Immature natural killer cell (primary cell): ENCODE measurements around the gene MAML3. TPM values are rescaled to one million over a fixed set of nuclear protein-coding genes. Genes with fewer than 3 reads are reported as not detected.

Source experiments
- DNase-seq, 3 donors: peaks; one replicate each; pipeline ENCODE4 v3.0.0; 2022; ENCODE audit warnings: mixed read lengths in 1 of 3
- H3K27ac Mint-ChIP-seq, 6 donors: one replicate each; pipeline ENCODE4 v1.8.0; 2020; ENCODE audit warnings: mixed read lengths in 6 of 6, mild to moderate bottlenecking in 5 of 6, inconsistent platforms in 4 of 6, moderate library complexity in 3 of 6
- H3K27me3 Mint-ChIP-seq, 3 donors: one replicate each; pipeline ENCODE4 v1.8.0; 2020 to 2021; ENCODE audit warnings: low read depth in 3 of 3, mild to moderate bottlenecking in 3 of 3, mixed read lengths in 3 of 3, moderate library complexity in 3 of 3, inconsistent platforms in 1 of 3
- H3K36me3 Mint-ChIP-seq, 3 donors: one replicate each; pipeline ENCODE4 v1.8.0; 2020; ENCODE audit warnings: mixed read lengths in 3 of 3, inconsistent platforms in 2 of 3, mild to moderate bottlenecking in 2 of 3
- H3K4me1 Mint-ChIP-seq, 2 donors: one replicate each; pipeline ENCODE4 v1.8.0; 2020; ENCODE audit warnings: inconsistent platforms in 2 of 2, mild to moderate bottlenecking in 2 of 2, mixed read lengths in 2 of 2, moderate library complexity in 1 of 2
- H3K4me3 Mint-ChIP-seq, 5 donors: one replicate each; pipeline ENCODE4 v1.8.0; 2020; ENCODE audit warnings: mild to moderate bottlenecking in 5 of 5, mixed read lengths in 5 of 5, inconsistent platforms in 3 of 5, moderate library complexity in 3 of 5
- H3K9me3 Mint-ChIP-seq, 6 donors: one replicate each; pipeline ENCODE4 v1.8.0; 2020; ENCODE audit warnings: mild to moderate bottlenecking in 6 of 6, mixed read lengths in 6 of 6, inconsistent platforms in 4 of 6, moderate library complexity in 3 of 6
- polyA plus RNA-seq, 3 donors: library from polyadenylated mRNA; unstranded; fragments of 300-500 nt; fragmentation: Illumina TruSeq; gene quantifications; one replicate each; pipeline ENCODE4 v1.2.3, GENCODE V29; 2021

Gene MAML3
- polyA plus RNA-seq, 3 donors from 2014 or later: 0.41 to 1.2 TPM; not detected in 1

- Mint-ChIP-seq H3K27ac (peak overlapping the region in 1 of 6 donors; percentile 11), H3K4me1 (peaks cover 2 to 12% of the 10 kb centered on the region in 2 donors), H3K27me3 (peaks cover 0 to 2% (median 0%) of the 10 kb centered on the region in 3 donors), H3K4me3 (no peak overlapping the region), H3K9me3 (no peaks in the 10 kb centered on the region), H3K36me3 (no peaks in the 10 kb centered on the region)
- DNase-seq: peak in 2 of 3 donors; percentile 4 to 22
Observed at GRCh38 chr4:139798456-139798855, 355.5 kb downstream of the MAML3 start.

GRCh38 chr4:139797287-139797686 is 356.7 kb downstream of the MAML3 start:
- H3K9me3 Mint-ChIP-seq: no peaks in the 10 kb centered on the region
- no peak for DNase-seq
- H3K36me3 Mint-ChIP-seq: no peaks in the 10 kb centered on the region
- no peak overlapping the region for H3K4me3 Mint-ChIP-seq
- peaks cover 0 to 5% of the 10 kb centered on the region in 2 donors for H3K4me1 Mint-ChIP-seq
- peak overlapping the region in 1 of 6 donors; percentile 52 for H3K27ac Mint-ChIP-seq
- H3K27me3 Mint-ChIP-seq: peaks cover 0 to 2% (median 0%) of the 10 kb centered on the region in 3 donors

- H3K4me1 Mint-ChIP-seq: peaks cover 0 to 5% of the 10 kb centered on the region in 2 donors
- H3K27me3 Mint-ChIP-seq: peaks cover 0 to 2% (median 2%) of the 10 kb centered on the region in 3 donors
- H3K9me3 Mint-ChIP-seq: no peaks in the 10 kb centered on the region
- H3K4me3 Mint-ChIP-seq: no peak overlapping the region
- H3K27ac Mint-ChIP-seq: no peak overlapping the region
- H3K36me3 Mint-ChIP-seq: no peaks in the 10 kb centered on the region
- DNase-seq: no peak
Observed at GRCh38 chr4:139795527-139796314, 358.3 kb downstream of the MAML3 start.

- Mint-ChIP-seq H3K4me3 (no peak overlapping the region), H3K4me1 (peaks cover 0 to 5% of the 10 kb centered on the region in 2 donors), H3K9me3 (no peaks in the 10 kb centered on the region), H3K27ac (no peak overlapping the region), H3K27me3 (peaks cover 0 to 2% (median 2%) of the 10 kb centered on the region in 3 donors), H3K36me3 (no peaks in the 10 kb centered on the region)
- DNase-seq: no peak
Observed at GRCh38 chr4:139794158-139794954, 359.6 kb downstream of the MAML3 start.

- H3K4me1 Mint-ChIP-seq: no peaks in the 10 kb centered on the region
- H3K9me3 Mint-ChIP-seq: no peaks in the 10 kb centered on the region
- H3K36me3 Mint-ChIP-seq: no peaks in the 10 kb centered on the region
- no peak overlapping the region for H3K4me3 Mint-ChIP-seq
- no peak for DNase-seq
- H3K27ac Mint-ChIP-seq: no peak overlapping the region
- H3K27me3 Mint-ChIP-seq: peaks cover 1 to 9% (median 2%) of the 10 kb centered on the region in 3 donors
Observed at GRCh38 chr4:139791681-139792080, 362.3 kb downstream of the MAML3 start.

GRCh38 chr4:139790291-139790690 is 363.7 kb downstream of the MAML3 start:
- no peak overlapping the region for H3K27ac Mint-ChIP-seq
- no peaks in the 10 kb centered on the region for H3K9me3 Mint-ChIP-seq
- H3K4me3 Mint-ChIP-seq: no peak overlapping the region
- no peaks in the 10 kb centered on the region for H3K4me1 Mint-ChIP-seq
- DNase-seq: no peak
- no peaks in the 10 kb centered on the region for H3K36me3 Mint-ChIP-seq
- H3K27me3 Mint-ChIP-seq: peaks cover 0 to 9% (median 1%) of the 10 kb centered on the region in 3 donors

GRCh38 chr4:139789096-139789654 is 364.8 kb downstream of the MAML3 start:
- H3K4me3 Mint-ChIP-seq: no peak overlapping the region
- H3K9me3 Mint-ChIP-seq: no peaks in the 10 kb centered on the region
- no peak overlapping the region for H3K27ac Mint-ChIP-seq
- no peak for DNase-seq
- H3K4me1 Mint-ChIP-seq: no peaks in the 10 kb centered on the region
- H3K27me3 Mint-ChIP-seq: peaks cover 0 to 9% (median 3%) of the 10 kb centered on the region in 3 donors
- H3K36me3 Mint-ChIP-seq: no peaks in the 10 kb centered on the region

GRCh38 chr4:139786494-139787354 is 367.3 kb downstream of the MAML3 start:
- H3K9me3 Mint-ChIP-seq: no peaks in the 10 kb centered on the region
- H3K4me1 Mint-ChIP-seq: peaks cover 0 to 3% of the 10 kb centered on the region in 2 donors
- peak overlapping the region in 1 of 6 donors; percentile 18 for H3K27ac Mint-ChIP-seq
- H3K27me3 Mint-ChIP-seq: peaks cover 0 to 9% (median 3%) of the 10 kb centered on the region in 3 donors
- H3K36me3 Mint-ChIP-seq: no peaks in the 10 kb centered on the region
- H3K4me3 Mint-ChIP-seq: no peak overlapping the region
- DNase-seq: no peak

- H3K4me1 Mint-ChIP-seq: peaks cover 0 to 9% of the 10 kb centered on the region in 2 donors
- DNase-seq: no peak
- no peaks in the 10 kb centered on the region for H3K36me3 Mint-ChIP-seq
- no peak overlapping the region for H3K27ac Mint-ChIP-seq
- H3K27me3 Mint-ChIP-seq: peaks cover 0 to 8% (median 3%) of the 10 kb centered on the region in 3 donors
- H3K4me3 Mint-ChIP-seq: no peak overlapping the region
- H3K9me3 Mint-ChIP-seq: no peaks in the 10 kb centered on the region
Observed at GRCh38 chr4:139785356-139785755, 368.6 kb downstream of the MAML3 start.

- Mint-ChIP-seq H3K36me3 (no peaks in the 10 kb centered on the region), H3K27me3 (peaks cover 0 to 3% (median 3%) of the 10 kb centered on the region in 3 donors), H3K9me3 (no peaks in the 10 kb centered on the region), H3K27ac (no peak overlapping the region), H3K4me1 (peaks cover 0 to 9% of the 10 kb centered on the region in 2 donors), H3K4me3 (no peak overlapping the region)
- no peak for DNase-seq
Observed at GRCh38 chr4:139783741-139784484, 370.1 kb downstream of the MAML3 start.

GRCh38 chr4:139782926-139783522 is 371.0 kb downstream of the MAML3 start:
- Mint-ChIP-seq H3K9me3 (no peaks in the 10 kb centered on the region), H3K27me3 (peaks cover 0 to 3% (median 2%) of the 10 kb centered on the region in 3 donors), H3K4me1 (peaks cover 0 to 9% of the 10 kb centered on the region in 2 donors), H3K27ac (no peak overlapping the region), H3K4me3 (no peak overlapping the region), H3K36me3 (no peaks in the 10 kb centered on the region)
- DNase-seq: no peak

- no peaks in the 10 kb centered on the region for H3K9me3 Mint-ChIP-seq
Observed at GRCh38 chr4:139781066-139781465, 372.9 kb downstream of the MAML3 start.

More at GRCh38 chr4:139781066-139781465, 372.9 kb downstream of the MAML3 start:
- Mint-ChIP-seq H3K4me1 (peaks cover 0 to 9% of the 10 kb centered on the region in 2 donors), H3K36me3 (no peaks in the 10 kb centered on the region), H3K27me3 (peaks cover 0 to 10% (median 2%) of the 10 kb centered on the region in 3 donors), H3K27ac (no peak overlapping the region), H3K4me3 (no peak overlapping the region)
- no peak for DNase-seq
